GM12872 (cell line): ENCODE data around the gene GALNT2.

Experiments
- CTCF ChIP-seq: IDR thresholded peaks from 3 replicates; pipeline ENCODE4 v1.5.1; 2011; ENCODE audit warnings: low read depth, mild to moderate bottlenecking, low read length, moderate library complexity; ENCODE audit not compliant: insufficient read depth

GALNT2 gene

GRCh38 chr1:230052665-230053064 is 14.4 kb upstream of the GALNT2 start:
- TF ChIP-seq CTCF: no peak

GRCh38 chr1:230054092-230054749 is 12.8 kb upstream of the GALNT2 start:
- no peak for TF ChIP-seq CTCF

GRCh38 chr1:230056098-230056497 is 10.9 kb upstream of the GALNT2 start:
- TF ChIP-seq CTCF: no peak

GRCh38 chr1:230057100-230057499 is 9.9 kb upstream of the GALNT2 start:
- TF ChIP-seq CTCF: no peak

- TF ChIP-seq CTCF: no peak
Measured at GRCh38 chr1:230057681-230058565, 9.1 kb upstream of the GALNT2 start.

GRCh38 chr1:230058626-230059025 is 8.4 kb upstream of the GALNT2 start:
- no peak for TF ChIP-seq CTCF

- TF ChIP-seq CTCF: no peak
Measured at GRCh38 chr1:230061801-230062200, 5.2 kb upstream of the GALNT2 start.
